ENCODE results near the gene ATXN1L.

GRCh38 chr16:71852158-71852557 is 6.4 kb downstream of the ATXN1L start:
- no peak for TF ChIP-seq CTCF (IDR thresholded peaks at IDR 0.05)
- no peak for TF ChIP-seq POLR2A (IDR thresholded peaks at IDR 0.05)
